GM12878 (cell line): ENCODE results near the gene HMCES.

Source experiments
- EZH2 ChIP-seq: IDR thresholded peaks from 2 replicates; pipeline ENCODE4 v1.6.1; 2012; ENCODE audit warnings: low read depth, mild to moderate bottlenecking, control low read depth, inconsistent platforms, low read length, borderline replicate concordance; ENCODE audit not compliant: control insufficient read depth
- TF ChIP-seq, protein P1 (sequence below): IDR thresholded peaks from 2 replicates; pipeline ENCODE4 v1.6.1; 2012; ENCODE audit warnings: low read depth, low read length, improper control_type of control experiment
- TF ChIP-seq, protein P2 (sequence below): IDR thresholded peaks from 2 replicates; pipeline ENCODE4 v1.6.1; 2012; ENCODE audit warnings: mild to moderate bottlenecking, low read depth, low read length

DNA sequence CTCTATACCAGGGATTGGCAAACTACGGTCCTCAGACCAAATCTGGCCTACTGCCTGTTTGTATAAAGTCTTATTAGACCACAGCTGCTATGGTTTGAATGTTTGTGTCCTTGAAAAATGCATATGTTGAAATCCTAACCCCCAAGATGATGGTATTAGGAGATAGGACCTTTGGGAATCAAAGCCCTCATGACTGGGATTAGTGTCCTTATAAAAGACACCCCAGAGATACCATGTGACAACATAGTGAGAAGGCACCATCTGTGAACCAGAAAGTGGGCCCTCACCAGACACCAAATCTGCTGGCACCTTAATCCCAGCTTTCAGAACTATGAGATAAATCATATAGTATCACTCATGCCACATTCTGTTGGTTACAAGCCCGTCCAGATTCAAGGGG, 7.4 kb downstream of the HMCES start:
- TF ChIP-seq, protein P1, sequence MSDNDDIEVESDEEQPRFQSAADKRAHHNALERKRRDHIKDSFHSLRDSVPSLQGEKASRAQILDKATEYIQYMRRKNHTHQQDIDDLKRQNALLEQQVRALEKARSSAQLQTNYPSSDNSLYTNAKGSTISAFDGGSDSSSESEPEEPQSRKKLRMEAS = no peak
- no peak for TF ChIP-seq EZH2
- TF ChIP-seq, protein P2, sequence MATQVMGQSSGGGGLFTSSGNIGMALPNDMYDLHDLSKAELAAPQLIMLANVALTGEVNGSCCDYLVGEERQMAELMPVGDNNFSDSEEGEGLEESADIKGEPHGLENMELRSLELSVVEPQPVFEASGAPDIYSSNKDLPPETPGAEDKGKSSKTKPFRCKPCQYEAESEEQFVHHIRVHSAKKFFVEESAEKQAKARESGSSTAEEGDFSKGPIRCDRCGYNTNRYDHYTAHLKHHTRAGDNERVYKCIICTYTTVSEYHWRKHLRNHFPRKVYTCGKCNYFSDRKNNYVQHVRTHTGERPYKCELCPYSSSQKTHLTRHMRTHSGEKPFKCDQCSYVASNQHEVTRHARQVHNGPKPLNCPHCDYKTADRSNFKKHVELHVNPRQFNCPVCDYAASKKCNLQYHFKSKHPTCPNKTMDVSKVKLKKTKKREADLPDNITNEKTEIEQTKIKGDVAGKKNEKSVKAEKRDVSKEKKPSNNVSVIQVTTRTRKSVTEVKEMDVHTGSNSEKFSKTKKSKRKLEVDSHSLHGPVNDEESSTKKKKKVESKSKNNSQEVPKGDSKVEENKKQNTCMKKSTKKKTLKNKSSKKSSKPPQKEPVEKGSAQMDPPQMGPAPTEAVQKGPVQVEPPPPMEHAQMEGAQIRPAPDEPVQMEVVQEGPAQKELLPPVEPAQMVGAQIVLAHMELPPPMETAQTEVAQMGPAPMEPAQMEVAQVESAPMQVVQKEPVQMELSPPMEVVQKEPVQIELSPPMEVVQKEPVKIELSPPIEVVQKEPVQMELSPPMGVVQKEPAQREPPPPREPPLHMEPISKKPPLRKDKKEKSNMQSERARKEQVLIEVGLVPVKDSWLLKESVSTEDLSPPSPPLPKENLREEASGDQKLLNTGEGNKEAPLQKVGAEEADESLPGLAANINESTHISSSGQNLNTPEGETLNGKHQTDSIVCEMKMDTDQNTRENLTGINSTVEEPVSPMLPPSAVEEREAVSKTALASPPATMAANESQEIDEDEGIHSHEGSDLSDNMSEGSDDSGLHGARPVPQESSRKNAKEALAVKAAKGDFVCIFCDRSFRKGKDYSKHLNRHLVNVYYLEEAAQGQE = no peak
